HCT116 (cell line): ENCODE measurements around the gene SNX10. TPM values are rescaled to one million over a fixed set of nuclear protein-coding genes. Genes with fewer than 3 reads are reported as not detected.

Experiments
- ATAC-seq: fragments of 200-7000 bp; cut with Tn5 transposase; 2 replicates; pipeline ENCODE4 v1.9.1; 2020; ENCODE audit warnings: mild to moderate bottlenecking, moderate library complexity
- BruUV-seq: library from RNA; stranded (reverse); fragments of 400-500 nt; replicated peaks from 2 replicates; lab custom pipeline; 2021; lab: Mats Ljungman, UMichigan
- CTCF ChIA-PET: fragments of 300-600 bp; sonication (Branson Sonifier 250); formaldehyde crosslinking; loops from one replicate; lab custom pipeline; 2021; ENCODE audit warnings: antibody characterized with exemption; lab: Charles Lee
- POLR2A ChIA-PET: fragments of 300-600, 350-600 bp; sonication (Branson Sonifier 250); formaldehyde crosslinking; loops from one replicate; lab custom pipeline; 2021; ENCODE audit warnings: antibody characterized with exemption; lab: Charles Lee
- RAD21 ChIA-PET, 2 experiments: fragments of 300-600 bp; sonication (Branson Sonifier 250); formaldehyde crosslinking; loops; one replicate each; lab custom pipeline; 2023; ENCODE audit warnings: low total read pairs in 2 of 2; ENCODE audit not compliant: uncharacterized antibody in 2 of 2, unreplicated experiment in 2 of 2, low non-redundant PET in 1 of 2; lab: Charles Lee
- DNase-seq: peaks from one replicate; pipeline ENCODE4 v3.0.0-alpha.2; 2010; ENCODE audit warnings: low read depth, low spot score
- H2AFZ ChIP-seq: fragments of 200-600 bp; shearing (Covaris generic), sonication (generic); 2 replicates; pipeline ENCODE4 v1.6.1; 2017; ENCODE audit warnings: low read depth, mixed run types, mixed read lengths, antibody characterized with exemption, low read length; ENCODE audit not compliant: poor library complexity, severe bottlenecking
- H3K27ac ChIP-seq: 2 replicates; pipeline ENCODE4 v1.5.1; 2012; ENCODE audit warnings: low read depth, low read length
- H3K27me3 ChIP-seq: fragments of 200-600 bp; sonication (generic); 2 replicates; pipeline ENCODE4 v1.6.1; 2016; ENCODE audit warnings: mixed run types, low read length, mixed read lengths; ENCODE audit not compliant: insufficient read depth
- H3K36me3 ChIP-seq, 2 experiments: fragments of 200-500 bp in 1 of 2; fragments of 200-600 bp in 1 of 2; sonication (Bioruptor generic) in 1 of 2; sonication (generic) in 1 of 2; 2 replicates each; pipeline versions ENCODE4 v1.5.1 to v1.6.1; 2014 to 2016; ENCODE audit warnings: low read length in 2 of 2, inconsistent platforms in 1 of 2, mixed read lengths in 1 of 2, mixed run types in 1 of 2; ENCODE audit not compliant: insufficient read depth in 2 of 2, control insufficient read depth in 1 of 2
- H3K4me1 ChIP-seq, 2 experiments: fragments of 200-600 bp in 1 of 2; sonication (generic) in 1 of 2; 2 replicates each; pipeline versions ENCODE4 v1.5.1 to v1.6.1; 2012 to 2017; ENCODE audit warnings: low read length in 2 of 2, inconsistent platforms in 1 of 2, mild to moderate bottlenecking in 1 of 2, mixed read lengths in 1 of 2, mixed run types in 1 of 2, moderate library complexity in 1 of 2; ENCODE audit not compliant: insufficient read depth in 2 of 2, control insufficient read depth in 1 of 2
- H3K4me2 ChIP-seq: fragments of 200-600 bp; sonication (generic); 2 replicates; pipeline ENCODE4 v1.6.1; 2017; ENCODE audit warnings: mixed run types, low read length, mixed read lengths
- H3K4me3 ChIP-seq, 2 experiments: fragments of 200-600 bp in 1 of 2; sonication (generic) in 1 of 2; replicated peaks in 1 of 2; 2 replicates each; pipeline ENCODE4 v1.5.1; 2011 to 2016; ENCODE audit warnings: low read length in 2 of 2, control low read depth in 1 of 2, low read depth in 1 of 2, mild to moderate bottlenecking in 1 of 2, mixed read lengths in 1 of 2, mixed run types in 1 of 2
- H3K79me2 ChIP-seq: fragments of 200-600 bp; sonication (generic); 2 replicates; pipeline ENCODE4 v1.6.1; 2017; ENCODE audit warnings: mild to moderate bottlenecking, mixed run types, low read length, moderate library complexity, mixed read lengths; ENCODE audit not compliant: insufficient read depth
- H3K9ac ChIP-seq: fragments of 200-600 bp; sonication (generic); 2 replicates; pipeline ENCODE4 v1.6.1; 2016; ENCODE audit warnings: low read length, mixed read lengths
- H3K9me2 ChIP-seq: fragments of 200-600 bp; sonication (generic), shearing (Covaris generic); 2 replicates; pipeline ENCODE4 v1.6.1; 2017; ENCODE audit warnings: mixed run types, mild to moderate bottlenecking, moderate library complexity; ENCODE audit not compliant: insufficient read depth
- H3K9me3 ChIP-seq, 2 experiments: fragments of 200-500 bp in 1 of 2; fragments of 200-600 bp in 1 of 2; sonication (Bioruptor generic) in 1 of 2; sonication (generic) in 1 of 2; 2 replicates each; pipeline ENCODE4 v1.6.1; 2014 to 2017; ENCODE audit warnings: low read length in 2 of 2, mixed read lengths in 2 of 2, inconsistent platforms in 1 of 2, low read depth in 1 of 2, mild to moderate bottlenecking in 1 of 2, mixed run types in 1 of 2, moderate library complexity in 1 of 2; ENCODE audit not compliant: control insufficient read depth in 1 of 2, insufficient read depth in 1 of 2
- H4K20me1 ChIP-seq: fragments of 200-600 bp; sonication (generic), shearing (Covaris generic); 2 replicates; pipeline ENCODE4 v1.6.1; 2017; ENCODE audit warnings: mixed run types, mild to moderate bottlenecking, moderate library complexity; ENCODE audit not compliant: insufficient read depth
- ATF3 ChIP-seq: IDR thresholded peaks from 2 replicates; pipeline ENCODE4 v1.6.1; 2012
- CEBPB ChIP-seq: IDR thresholded peaks from 2 replicates; pipeline ENCODE4 v1.6.1; 2012; ENCODE audit warnings: low read depth
- EGR1 ChIP-seq: IDR thresholded peaks from 2 replicates; pipeline ENCODE4 v1.6.1; 2012; ENCODE audit warnings: low read depth
- ELF1 ChIP-seq: IDR thresholded peaks from 2 replicates; pipeline ENCODE4 v1.6.1; 2012; ENCODE audit warnings: low read depth, borderline replicate concordance
- EZH2 ChIP-seq: fragments of 200-600 bp; sonication (generic); IDR thresholded peaks from 2 replicates; pipeline ENCODE4 v1.6.1; 2017; ENCODE audit warnings: antibody characterized with exemption, mixed run types
- EZH2phosphoT487 ChIP-seq: fragments of 200-600 bp; IDR thresholded peaks from 2 replicates; pipeline ENCODE4 v1.6.1; 2018; ENCODE audit warnings: antibody characterized with exemption, borderline replicate concordance
- FOSL1 ChIP-seq: IDR thresholded peaks from 2 replicates; pipeline ENCODE4 v1.6.1; 2012; ENCODE audit warnings: low read depth
- JUND ChIP-seq: IDR thresholded peaks from 2 replicates; pipeline ENCODE4 v1.6.1; 2012
- POLR2AphosphoS5 ChIP-seq: IDR thresholded peaks from 2 replicates; pipeline ENCODE4 v1.6.1; 2011; ENCODE audit warnings: mild to moderate bottlenecking, low read depth, low read length, moderate library complexity
- RAD21 ChIP-seq: IDR thresholded peaks from 2 replicates; pipeline ENCODE4 v1.6.1; 2012; ENCODE audit warnings: low read depth, mild to moderate bottlenecking
- SIN3A ChIP-seq: IDR thresholded peaks from 2 replicates; pipeline ENCODE4 v1.6.1; 2012; ENCODE audit warnings: low read depth
- SP1 ChIP-seq: IDR thresholded peaks from 2 replicates; pipeline ENCODE4 v1.6.1; 2012; ENCODE audit warnings: low read depth
- SRF ChIP-seq: IDR thresholded peaks from 2 replicates; pipeline ENCODE4 v1.6.1; 2012; ENCODE audit warnings: low read depth
- intact Hi-C: fragments of 100-400 bp; cut with micrococcal nuclease; formaldehyde crosslinking; loops from 2 replicates; pipeline ENCODE4 v1.10.0; 2022
- total RNA-seq: library from RNA; stranded (reverse); gene quantifications from one replicate; pipeline ENCODE4 v1.2.1, GENCODE V29; 2021; ENCODE audit not compliant: unreplicated experiment
- TF ChIP-seq, protein P1 (sequence below): IDR thresholded peaks from 2 replicates; pipeline ENCODE4 v1.6.1; 2012; ENCODE audit warnings: low read depth
- TF ChIP-seq, protein P2 (sequence below): IDR thresholded peaks from 2 replicates; pipeline ENCODE4 v1.6.1; 2011; ENCODE audit warnings: mild to moderate bottlenecking, low read length, moderate library complexity; ENCODE audit not compliant: insufficient replicate concordance; ENCODE audit errors: extremely low read depth
- TF ChIP-seq, protein P3 (sequence below): IDR thresholded peaks from 2 replicates; pipeline ENCODE4 v1.6.1; 2012

Gene SNX10
- total RNA-seq, 1 experiment from 2014 or later = 26.9 TPM

- TF ChIP-seq, protein P1, sequence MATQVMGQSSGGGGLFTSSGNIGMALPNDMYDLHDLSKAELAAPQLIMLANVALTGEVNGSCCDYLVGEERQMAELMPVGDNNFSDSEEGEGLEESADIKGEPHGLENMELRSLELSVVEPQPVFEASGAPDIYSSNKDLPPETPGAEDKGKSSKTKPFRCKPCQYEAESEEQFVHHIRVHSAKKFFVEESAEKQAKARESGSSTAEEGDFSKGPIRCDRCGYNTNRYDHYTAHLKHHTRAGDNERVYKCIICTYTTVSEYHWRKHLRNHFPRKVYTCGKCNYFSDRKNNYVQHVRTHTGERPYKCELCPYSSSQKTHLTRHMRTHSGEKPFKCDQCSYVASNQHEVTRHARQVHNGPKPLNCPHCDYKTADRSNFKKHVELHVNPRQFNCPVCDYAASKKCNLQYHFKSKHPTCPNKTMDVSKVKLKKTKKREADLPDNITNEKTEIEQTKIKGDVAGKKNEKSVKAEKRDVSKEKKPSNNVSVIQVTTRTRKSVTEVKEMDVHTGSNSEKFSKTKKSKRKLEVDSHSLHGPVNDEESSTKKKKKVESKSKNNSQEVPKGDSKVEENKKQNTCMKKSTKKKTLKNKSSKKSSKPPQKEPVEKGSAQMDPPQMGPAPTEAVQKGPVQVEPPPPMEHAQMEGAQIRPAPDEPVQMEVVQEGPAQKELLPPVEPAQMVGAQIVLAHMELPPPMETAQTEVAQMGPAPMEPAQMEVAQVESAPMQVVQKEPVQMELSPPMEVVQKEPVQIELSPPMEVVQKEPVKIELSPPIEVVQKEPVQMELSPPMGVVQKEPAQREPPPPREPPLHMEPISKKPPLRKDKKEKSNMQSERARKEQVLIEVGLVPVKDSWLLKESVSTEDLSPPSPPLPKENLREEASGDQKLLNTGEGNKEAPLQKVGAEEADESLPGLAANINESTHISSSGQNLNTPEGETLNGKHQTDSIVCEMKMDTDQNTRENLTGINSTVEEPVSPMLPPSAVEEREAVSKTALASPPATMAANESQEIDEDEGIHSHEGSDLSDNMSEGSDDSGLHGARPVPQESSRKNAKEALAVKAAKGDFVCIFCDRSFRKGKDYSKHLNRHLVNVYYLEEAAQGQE = no peak
- TF ChIP-seq SP1 (no peak), ELF1 (no peak), RAD21 (no peak)
These were observed 48.9 kb downstream of the SNX10 start (continued) for GRCh38 chr7:26340476-26341018.

GRCh38 chr7:26343320-26343832 is 51.7 kb downstream of the SNX10 start:
- Histone ChIP-seq H3K27ac (no peak overlapping the region), H3K9me2 (no peaks in the 10 kb centered on the region), H3K36me3 (no peaks in the 10 kb centered on the region), H4K20me1 (no peaks in the 10 kb centered on the region), H3K4me2 (no peak overlapping the region), H3K9me3 (no peaks in the 10 kb centered on the region), H3K9ac (no peak overlapping the region), H3K4me3 (no peak overlapping the region), H3K27me3 (no peaks in the 10 kb centered on the region), H3K4me1 (peaks cover 8 to 46% of the 10 kb centered on the region in 2 experiments), H3K79me2 (no peaks in the 10 kb centered on the region), H2AFZ (no peak overlapping the region)
- no TSS peak for BruUV-seq
- intact Hi-C loops = no loop called here
- CTCF ChIA-PET = no interaction called here
- no peak for DNase-seq
- POLR2A ChIA-PET = interaction anchor here (0.6 kb wide), 1 partner anchor 10 kb away, joined by 3 read pairs; no protein-coding TSS in a partner anchor
- RAD21 ChIA-PET = no interaction called here
- TF ChIP-seq, protein P2, sequence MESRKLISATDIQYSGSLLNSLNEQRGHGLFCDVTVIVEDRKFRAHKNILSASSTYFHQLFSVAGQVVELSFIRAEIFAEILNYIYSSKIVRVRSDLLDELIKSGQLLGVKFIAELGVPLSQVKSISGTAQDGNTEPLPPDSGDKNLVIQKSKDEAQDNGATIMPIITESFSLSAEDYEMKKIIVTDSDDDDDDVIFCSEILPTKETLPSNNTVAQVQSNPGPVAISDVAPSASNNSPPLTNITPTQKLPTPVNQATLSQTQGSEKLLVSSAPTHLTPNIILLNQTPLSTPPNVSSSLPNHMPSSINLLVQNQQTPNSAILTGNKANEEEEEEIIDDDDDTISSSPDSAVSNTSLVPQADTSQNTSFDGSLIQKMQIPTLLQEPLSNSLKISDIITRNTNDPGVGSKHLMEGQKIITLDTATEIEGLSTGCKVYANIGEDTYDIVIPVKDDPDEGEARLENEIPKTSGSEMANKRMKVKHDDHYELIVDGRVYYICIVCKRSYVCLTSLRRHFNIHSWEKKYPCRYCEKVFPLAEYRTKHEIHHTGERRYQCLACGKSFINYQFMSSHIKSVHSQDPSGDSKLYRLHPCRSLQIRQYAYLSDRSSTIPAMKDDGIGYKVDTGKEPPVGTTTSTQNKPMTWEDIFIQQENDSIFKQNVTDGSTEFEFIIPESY = no peak
- TF ChIP-seq SRF (no peak), ELF1 (no peak), JUND (no peak), EGR1 (no peak), CEBPB (no peak), ATF3 (no peak), FOSL1 (no peak), EZH2 (no peak), RAD21 (no peak), SIN3A (no peak), SP1 (no peak), POLR2AphosphoS5 (no peak), EZH2phosphoT487 (no peak)
- TF ChIP-seq, protein P3, sequence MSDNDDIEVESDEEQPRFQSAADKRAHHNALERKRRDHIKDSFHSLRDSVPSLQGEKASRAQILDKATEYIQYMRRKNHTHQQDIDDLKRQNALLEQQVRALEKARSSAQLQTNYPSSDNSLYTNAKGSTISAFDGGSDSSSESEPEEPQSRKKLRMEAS = no peak
- ATAC-seq = no peak
